A172 (cell line): ENCODE results near the gene LRRC18. TPM values are rescaled to one million over a fixed set of nuclear protein-coding genes. Genes with fewer than 3 reads are reported as not detected.

Source experiments
- DNase-seq: peaks from one replicate; pipeline ENCODE4 v3.0.0-alpha.2; 2015; ENCODE audit warnings: low spot score
- total RNA-seq: library from RNA; depleted of rRNA; stranded (reverse); fragments of >200 nt; shearing (Covaris generic); gene quantifications from 2 replicates; pipeline ENCODE4 v1.2.3, GENCODE V29; 2014; rRNA removed

The LRRC18 gene
- total RNA-seq, 1 experiment from 2014 or later: not detected

GRCh38 chr10:48881937-48882336 is 57.7 kb downstream of the LRRC18 start:
- no peak for DNase-seq

- no peak for DNase-seq
These were observed 59.5 kb downstream of the LRRC18 start for GRCh38 chr10:48880016-48880705.

- no peak for DNase-seq
These were observed 60.2 kb downstream of the LRRC18 start for GRCh38 chr10:48879451-48879850.

- DNase-seq: no peak
These were observed 61.5 kb downstream of the LRRC18 start for GRCh38 chr10:48878091-48878490.

GRCh38 chr10:48872234-48872633 is 67.4 kb downstream of the LRRC18 start:
- DNase-seq: no peak

Other genes with a start within 250 kb of the LRRC18 start
- gene VSTM4, start 175.7 kb upstream of the LRRC18 start, total RNA-seq: 2.4 and 2.6 TPM in 2 replicates
- gene FAM170B, start 194.2 kb upstream of the LRRC18 start, total RNA-seq: not detected in 2 replicates
- not detected in 2 replicates for gene TMEM273, start 248.6 kb upstream of the LRRC18 start, total RNA-seq